Esophagus muscularis mucosa (tissue), 4 donors: ENCODE data around the gene ANKRD36C. TPM values are rescaled to one million over a fixed set of nuclear protein-coding genes. Genes with fewer than 3 reads are reported as not detected.
"Not testable (repeated sequence)": the region's sequence is repeated elsewhere in the genome, so short reads cannot be mapped to it uniquely, and the experiment has no call there.

Experiments used
- DNase-seq: peaks from one replicate; pipeline ENCODE4 v3.0.0-alpha.2; 2017; ENCODE audit errors: extremely low spot score
- H3K27ac ChIP-seq, 4 donors: fragments of 200-600 bp; sonication (generic); replicated peaks in 1 of 4; 1 replicate in 3 of 4; 2 replicates in 1 of 4; pipeline ENCODE4 v1.5.1; 2016 to 2019; ENCODE audit warnings: mild to moderate bottlenecking in 1 of 4
- H3K27me3 ChIP-seq, 4 donors: fragments of 200-600 bp; sonication (generic); one replicate each; pipeline versions ENCODE4 v1.5.1 to v1.6.0; 2016 to 2019
- H3K36me3 ChIP-seq, 4 donors: fragments of 200-600 bp; sonication (generic); one replicate each; pipeline ENCODE4 v1.5.1; 2016 to 2019
- H3K4me1 ChIP-seq, 4 donors: fragments of 200-600 bp; sonication (generic); one replicate each; pipeline ENCODE4 v1.5.1; 2016 to 2019
- H3K4me3 ChIP-seq, 4 donors: fragments of 200-600 bp; sonication (generic); 1 replicate in 2 of 4; 2 replicates in 2 of 4; pipeline ENCODE4 v1.5.1; 2016 to 2019; ENCODE audit warnings: mild to moderate bottlenecking in 4 of 4, moderate library complexity in 1 of 4
- H3K9me3 ChIP-seq, 4 donors: fragments of 200-600 bp; sonication (generic); 1 replicate in 3 of 4; 2 replicates in 1 of 4; pipeline ENCODE4 v1.5.1; 2016 to 2019
- WGBS: methylation state at CpG from one replicate; pipeline ENCODE4 v1.1.5; 2018; 5-methylcytosine and 5-hydroxymethylcytosine counted together
- intact Hi-C: fragments of 100-400 bp; cut with DNase I; formaldehyde crosslinking; loops from one replicate; pipeline ENCODE4 v1.15.1; 2023
- total RNA-seq, 4 donors: library from RNA; depleted of rRNA; stranded (reverse); fragments of >200 nt; gene quantifications; one replicate each; pipeline versions ENCODE4 v1.1.0 to v1.2.1, GENCODE V29; 2016

ANKRD36C gene
- total RNA-seq, 4 donors from 2014 or later = 6.0 to 20.3 (median 12.5) TPM

DNA sequence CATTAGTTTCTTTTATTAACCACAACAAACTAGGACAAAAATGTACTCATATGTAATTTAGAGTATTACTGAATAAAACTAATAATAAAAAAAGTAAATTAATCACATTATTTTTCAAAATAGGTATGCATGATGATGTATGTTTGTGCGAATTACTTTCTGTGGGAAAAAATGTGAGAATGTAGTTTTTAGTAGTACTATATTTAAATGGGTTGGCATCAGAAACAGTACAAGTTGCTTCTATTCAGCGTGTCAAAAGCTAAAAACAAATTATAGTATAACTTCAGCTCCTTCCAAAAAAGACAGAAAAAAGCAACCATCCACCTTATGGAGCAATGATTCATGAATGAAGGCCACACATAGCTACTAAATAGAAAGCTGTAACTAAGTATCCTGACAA lies 40.0 kb downstream of the ANKRD36C start:
- WGBS = 52% methylated on average over 2 of the region's 2 CpGs

DNA sequence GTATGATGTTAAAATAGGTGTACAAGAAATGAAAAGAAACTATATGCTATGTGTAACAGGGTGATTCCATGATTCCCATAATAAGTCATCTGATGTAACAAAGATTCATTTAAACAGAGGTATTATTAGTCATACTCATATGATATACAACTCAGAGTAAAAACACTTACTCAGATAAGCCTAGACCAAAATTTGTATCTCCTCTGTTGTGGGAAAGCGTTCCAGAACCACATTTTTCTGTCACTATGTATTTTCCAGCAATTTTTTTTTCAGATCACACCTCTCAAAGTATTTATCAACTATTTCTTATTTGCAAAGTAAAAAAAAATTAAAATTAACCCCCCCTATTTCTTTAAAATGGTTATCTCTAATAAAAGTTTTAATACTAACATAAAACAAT lies 43.6 kb downstream of the ANKRD36C start:
- DNase-seq, H3K27ac ChIP-seq, H3K4me3 ChIP-seq, intact Hi-C loops, H3K9me3 ChIP-seq, H3K4me1 ChIP-seq, H3K27me3 ChIP-seq: not testable (repeated sequence)
- peaks cover 6 to 28% (median 17%) of the 10 kb centered on the region in 4 donors for H3K36me3 ChIP-seq
- 79% methylated on average over 1 of the region's 1 CpG for WGBS

More for the DNA sequence above, 40.0 kb downstream of the ANKRD36C start:
- H3K4me1 ChIP-seq, DNase-seq, H3K9me3 ChIP-seq, intact Hi-C loops, H3K27ac ChIP-seq, H3K4me3 ChIP-seq, H3K27me3 ChIP-seq: not testable (repeated sequence)
- H3K36me3 ChIP-seq = peaks cover 9 to 34% (median 12%) of the 10 kb centered on the region in 4 donors

DNA sequence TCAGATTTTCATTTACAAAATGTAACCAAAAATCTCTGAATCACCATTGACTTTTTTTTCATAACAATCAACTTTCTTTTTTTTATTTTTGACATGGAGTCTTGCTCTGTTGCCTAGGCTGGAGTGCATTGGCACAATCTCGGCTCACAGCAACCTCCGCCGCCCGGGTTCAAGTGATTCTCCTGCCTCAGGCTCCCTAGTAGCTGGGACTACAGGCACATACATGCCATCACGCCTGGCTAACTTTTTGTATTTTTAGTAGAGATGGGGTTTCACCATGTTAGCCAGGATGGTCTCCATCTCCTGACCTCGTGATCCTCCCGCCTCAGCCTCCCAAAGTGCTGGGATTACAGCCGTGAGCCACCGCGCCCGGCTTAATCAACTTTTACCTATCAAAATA lies 51.7 kb downstream of the ANKRD36C start:
- H3K4me1 ChIP-seq, H3K9me3 ChIP-seq, intact Hi-C loops, H3K27ac ChIP-seq, DNase-seq, H3K4me3 ChIP-seq, H3K27me3 ChIP-seq: not testable (repeated sequence)
- WGBS = 87% methylated on average over 11 of the region's 11 CpGs
- H3K36me3 ChIP-seq = peaks cover 0 to 29% (median 7%) of the 10 kb centered on the region in 4 donors

- peaks cover 3 to 49% (median 19%) of the 10 kb centered on the region in 4 donors for H3K36me3 ChIP-seq
- H3K4me1 ChIP-seq, H3K27ac ChIP-seq, H3K27me3 ChIP-seq, H3K4me3 ChIP-seq, intact Hi-C loops, H3K9me3 ChIP-seq, DNase-seq: not testable (repeated sequence)
- 84% methylated on average over 3 of the region's 3 CpGs for WGBS
Observed at GRCh38 chr2:95930740-95931139, 60.9 kb downstream of the ANKRD36C start.

DNA sequence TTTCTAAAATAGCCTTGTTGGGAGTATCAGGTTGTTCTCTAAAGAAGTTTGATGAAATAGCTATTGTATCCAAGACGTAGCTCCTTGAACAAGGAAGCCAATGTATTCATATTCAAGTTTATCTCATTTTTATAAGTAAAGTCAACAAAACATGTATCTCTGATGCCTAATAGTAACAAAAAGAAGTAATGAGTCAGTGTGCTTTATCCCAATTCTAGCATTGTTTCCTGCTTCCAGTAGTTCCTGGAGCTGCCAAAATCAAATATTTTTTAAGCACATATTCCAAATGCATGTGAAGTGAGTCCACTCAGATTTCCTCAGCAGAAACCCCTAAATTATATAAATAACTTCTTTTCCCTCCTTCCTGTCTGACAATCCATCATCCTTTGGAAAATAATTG lies 74.6 kb downstream of the ANKRD36C start:
- H3K27me3 ChIP-seq, intact Hi-C loops, DNase-seq, H3K27ac ChIP-seq, H3K4me3 ChIP-seq, H3K4me1 ChIP-seq, H3K9me3 ChIP-seq: not testable (repeated sequence)
- peaks cover 0 to 68% (median 38%) of the 10 kb centered on the region in 4 donors for H3K36me3 ChIP-seq
- WGBS = 75% methylated on average over 1 of the region's 1 CpG

DNA sequence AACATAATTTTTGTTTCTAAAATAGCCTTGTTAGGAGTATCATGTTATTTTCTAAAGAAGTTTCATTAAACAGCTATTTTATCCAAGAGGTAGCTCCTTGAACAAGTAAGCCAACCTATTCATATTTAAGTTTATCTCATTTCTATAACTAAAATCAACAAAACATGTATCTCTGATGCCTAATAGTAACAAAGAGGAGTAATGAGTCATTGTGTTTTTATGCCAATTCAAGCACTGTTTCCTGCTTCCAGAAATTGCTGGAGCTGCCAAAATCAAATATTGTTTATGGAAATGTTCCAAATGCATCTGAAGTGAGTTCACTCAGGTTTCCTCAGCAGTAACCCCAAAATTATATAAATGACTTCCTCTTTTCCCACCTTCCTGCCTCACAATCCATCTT lies 76.5 kb downstream of the ANKRD36C start:
- H3K4me3 ChIP-seq, H3K9me3 ChIP-seq, H3K27ac ChIP-seq, intact Hi-C loops, H3K27me3 ChIP-seq, DNase-seq: not testable (repeated sequence)
- Histone ChIP-seq H3K4me1 (peaks cover 0 to 12% (median 6%) of the 10 kb centered on the region in 4 donors), H3K36me3 (peaks cover 0 to 63% (median 34%) of the 10 kb centered on the region in 4 donors)

GRCh38 chr2:95911431-95911830 lies 80.2 kb downstream of the ANKRD36C start:
- peaks cover 0 to 32% (median 15%) of the 10 kb centered on the region in 4 donors for H3K36me3 ChIP-seq
- intact Hi-C loops, H3K9me3 ChIP-seq, H3K27me3 ChIP-seq, DNase-seq, H3K27ac ChIP-seq, H3K4me3 ChIP-seq: not testable (repeated sequence)
- peaks cover 0 to 12% (median 6%) of the 10 kb centered on the region in 4 donors for H3K4me1 ChIP-seq
- WGBS = 40% methylated on average over 5 of the region's 5 CpGs

DNA sequence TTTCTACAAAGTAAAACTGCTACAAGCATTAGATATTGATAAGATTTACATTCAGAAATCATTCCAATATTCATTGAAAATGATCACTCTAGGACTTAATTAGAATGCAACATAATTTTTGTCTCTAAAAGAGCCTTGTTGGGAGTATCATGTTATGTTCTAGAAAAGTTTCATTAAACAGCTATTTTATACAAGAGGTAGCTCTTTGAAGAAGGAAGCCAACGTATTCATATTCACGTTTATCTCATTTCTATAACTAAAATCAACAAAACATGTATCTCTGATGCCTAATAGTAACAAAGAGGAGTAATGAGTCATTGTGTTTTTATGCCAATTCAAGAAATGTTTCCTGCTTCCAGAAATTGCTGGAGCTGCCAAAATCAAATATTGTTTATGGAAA lies 97.2 kb downstream of the ANKRD36C start:
- H3K27ac ChIP-seq, H3K4me1 ChIP-seq, H3K27me3 ChIP-seq, H3K9me3 ChIP-seq, intact Hi-C loops, DNase-seq, H3K4me3 ChIP-seq: not testable (repeated sequence)
- WGBS = 65% methylated on average over 2 of the region's 2 CpGs
- peaks cover 6 to 32% (median 13%) of the 10 kb centered on the region in 4 donors for H3K36me3 ChIP-seq

- WGBS = 100% methylated on average over 1 of the region's 1 CpG
- H3K4me1 ChIP-seq, DNase-seq, H3K9me3 ChIP-seq, intact Hi-C loops, H3K4me3 ChIP-seq, H3K27me3 ChIP-seq, H3K27ac ChIP-seq: not testable (repeated sequence)
- peaks cover 0 to 13% (median 0%) of the 10 kb centered on the region in 4 donors for H3K36me3 ChIP-seq
Observed at GRCh38 chr2:95867929-95868328, 123.7 kb downstream of the ANKRD36C start.

DNA sequence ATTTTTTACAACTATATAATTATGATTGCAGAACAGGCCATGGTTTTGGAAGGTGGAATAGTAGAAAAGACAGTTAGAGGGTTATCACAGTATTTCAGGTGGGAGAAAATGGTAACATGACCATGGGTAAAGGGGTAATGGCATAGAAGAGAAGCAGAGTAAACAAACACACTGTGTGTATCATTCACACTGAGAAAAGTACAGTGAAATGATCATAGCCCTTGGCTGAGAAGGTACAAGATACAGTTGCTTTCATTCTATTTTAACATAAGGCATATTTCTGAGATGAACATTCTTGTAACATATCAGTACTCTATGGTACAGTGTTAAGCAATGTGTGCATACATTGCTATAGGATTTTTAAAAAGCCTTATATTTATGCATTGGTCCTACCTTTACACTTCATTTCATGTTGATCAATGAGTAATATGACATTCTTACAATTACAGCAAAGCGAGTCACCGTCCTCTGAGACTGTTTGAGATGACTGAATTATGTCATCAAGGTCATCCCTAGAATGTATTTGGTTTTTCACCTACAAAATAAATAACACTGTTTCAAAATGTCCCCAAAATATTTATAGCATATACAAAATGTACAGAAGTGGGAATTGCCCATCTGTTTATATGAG lies 124.5 kb downstream of the ANKRD36C start:
- H3K4me1 ChIP-seq, H3K9me3 ChIP-seq, H3K27me3 ChIP-seq, H3K4me3 ChIP-seq, H3K27ac ChIP-seq, intact Hi-C loops, DNase-seq: not testable (repeated sequence)
- WGBS = no CpG with 5 or more reads among the region's 2 CpGs
- H3K36me3 ChIP-seq = peaks cover 0 to 13% (median 0%) of the 10 kb centered on the region in 4 donors

GRCh38 chr2:95862121-95862520 lies 129.5 kb downstream of the ANKRD36C start:
- H3K27ac ChIP-seq, H3K9me3 ChIP-seq, DNase-seq, H3K27me3 ChIP-seq, H3K4me3 ChIP-seq, intact Hi-C loops, H3K4me1 ChIP-seq: not testable (repeated sequence)
- WGBS = 88% methylated on average over 3 of the region's 3 CpGs
- peaks cover 0 to 10% (median 0%) of the 10 kb centered on the region in 4 donors for H3K36me3 ChIP-seq
